Measurements from ENCODE around the gene GLYATL1.
"Not testable (repeated sequence)": the region's sequence is repeated elsewhere in the genome, so short reads cannot be mapped to it uniquely, and the experiment has no call there.

The GLYATL1 gene

DNA sequence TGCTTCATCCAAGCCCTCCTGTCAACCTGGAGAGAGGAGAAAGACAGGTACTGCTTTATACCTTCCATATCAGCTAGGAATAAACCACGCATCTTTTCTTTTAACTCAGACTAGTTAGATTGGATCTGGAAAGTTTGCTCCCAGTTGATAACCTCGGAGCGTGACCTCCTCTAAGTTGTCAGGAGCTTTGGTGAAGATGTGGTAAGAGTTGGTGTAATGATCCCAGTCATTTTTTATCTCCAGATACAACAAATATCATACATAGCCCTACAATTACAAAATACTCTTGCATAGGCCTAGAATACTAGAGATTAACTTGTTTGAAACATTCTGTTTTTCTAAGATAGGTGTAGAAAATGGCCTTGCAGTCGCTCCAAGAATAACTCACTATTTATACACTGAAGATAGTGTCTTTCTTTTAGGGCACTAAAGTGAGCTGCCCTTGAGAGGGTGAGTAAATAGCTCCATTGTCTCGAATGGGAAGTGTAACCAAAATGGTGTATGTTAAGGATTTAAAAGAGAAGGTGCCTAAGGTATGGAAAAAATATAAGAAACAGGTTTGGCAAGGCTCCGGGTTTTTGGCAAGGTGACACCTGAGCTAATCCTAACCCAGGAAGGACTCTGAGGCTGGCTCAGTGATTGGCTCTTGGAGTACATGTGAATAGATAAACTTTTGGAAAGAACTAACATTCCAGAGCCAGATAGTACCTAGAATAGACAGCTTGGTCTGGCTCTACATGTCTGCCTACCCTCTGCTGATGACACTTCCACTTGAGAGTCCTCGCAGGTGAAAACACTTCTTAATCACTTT lies 59.4 kb downstream of the GLYATL1 start:
- DNase-seq (ENCODE audit: low read depth), result no peak

DNA sequence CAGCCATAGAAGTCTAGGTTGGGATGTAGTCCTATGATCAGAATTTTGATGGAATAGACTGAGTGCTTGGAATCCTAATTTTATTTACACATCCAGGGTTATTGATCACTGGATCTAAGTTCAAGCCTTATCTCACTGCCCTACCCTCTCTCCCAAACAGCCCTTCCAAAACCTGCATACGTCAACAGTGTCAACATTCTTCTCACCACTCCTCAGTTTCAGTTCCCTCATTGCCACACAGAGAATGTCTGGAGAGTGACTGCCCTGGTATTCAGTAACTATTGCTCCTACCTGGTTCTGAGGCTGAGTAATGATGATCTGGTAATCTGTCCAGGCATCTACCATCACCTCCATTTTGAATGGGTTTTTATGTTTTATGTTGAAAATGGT lies 60.0 kb downstream of the GLYATL1 start:
- no peak for DNase-seq (ENCODE audit: low read depth)

DNA sequence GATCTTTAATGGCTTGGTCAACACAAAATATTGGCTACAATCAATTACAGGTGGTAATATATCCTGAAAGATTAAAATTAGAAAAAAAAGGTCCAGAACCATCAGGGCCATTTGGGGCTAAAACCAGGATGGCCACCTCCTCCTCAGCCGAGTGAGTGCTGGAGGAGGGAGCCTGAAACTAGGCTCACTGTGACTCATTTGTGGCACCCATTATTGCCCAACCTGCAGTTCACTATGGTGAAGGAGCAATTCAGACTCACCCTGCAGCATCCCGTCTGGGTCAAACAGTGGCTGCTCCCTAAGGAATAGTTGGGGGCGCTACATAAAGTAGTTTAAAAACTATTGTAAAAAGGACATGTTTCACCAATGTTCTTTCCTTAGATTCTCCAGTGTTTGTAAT lies 60.7 kb downstream of the GLYATL1 start:
- DNase-seq (ENCODE audit: low read depth), result no peak

DNA sequence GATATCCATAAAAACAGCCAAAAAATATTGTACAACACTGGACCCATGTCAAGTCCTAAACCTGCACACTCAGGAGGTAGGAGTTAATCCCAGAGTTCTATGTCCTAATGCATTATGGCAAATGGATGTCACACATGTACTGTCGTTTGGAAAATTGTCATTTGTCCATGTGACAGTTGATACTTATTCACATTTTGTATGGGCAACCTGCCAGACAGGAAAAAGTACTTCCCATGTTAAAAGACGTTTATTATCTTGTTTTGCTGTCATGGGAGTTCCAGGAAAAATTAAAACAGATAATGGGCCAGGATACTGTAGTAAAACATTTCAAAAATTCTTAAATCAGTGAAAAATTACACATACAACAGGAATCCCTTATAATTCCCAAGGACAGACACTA lies 62.7 kb downstream of the GLYATL1 start:
- not testable (repeated sequence) for DNase-seq (ENCODE audit: low read depth)

Data from HS-5 (cell line).